ENCODE data around the gene ZCCHC10. TPM values are rescaled to one million over a fixed set of nuclear protein-coding genes. Genes with fewer than 3 reads are reported as not detected.
"Not testable (repeated sequence)": the region's sequence is repeated elsewhere in the genome, so short reads cannot be mapped to it uniquely, and the experiment has no call there.

The ZCCHC10 gene
- polyA plus RNA-seq, 12 donors: 22.5 to 33.8 (median 26.7) TPM; not detected in 1

GRCh38 chr5:133048993-133049725, 22.8 kb upstream of the ZCCHC10 start:
- no peak for DNase-seq

DNA sequence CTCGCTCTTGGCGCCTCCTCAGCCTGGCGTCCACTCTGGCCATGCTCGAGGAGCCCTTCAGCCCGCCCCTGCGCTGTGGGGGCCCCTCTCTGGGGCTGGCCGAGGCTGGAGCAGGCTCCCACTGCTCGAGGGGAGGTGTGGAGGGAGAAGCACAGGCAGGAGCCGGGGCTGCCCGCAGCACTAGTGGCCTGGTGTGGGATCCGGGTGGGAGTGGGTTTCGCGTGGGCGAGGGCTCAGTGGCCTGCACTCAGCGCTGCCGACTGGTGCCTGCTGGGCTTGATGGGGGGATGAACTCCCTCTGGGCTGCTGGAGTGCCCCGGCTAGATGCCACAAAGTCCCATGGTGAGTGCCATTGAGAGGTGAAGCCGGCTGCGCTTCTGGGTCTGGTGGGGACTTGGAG, 21.1 kb upstream of the ZCCHC10 start:
- no peak for DNase-seq

DNA sequence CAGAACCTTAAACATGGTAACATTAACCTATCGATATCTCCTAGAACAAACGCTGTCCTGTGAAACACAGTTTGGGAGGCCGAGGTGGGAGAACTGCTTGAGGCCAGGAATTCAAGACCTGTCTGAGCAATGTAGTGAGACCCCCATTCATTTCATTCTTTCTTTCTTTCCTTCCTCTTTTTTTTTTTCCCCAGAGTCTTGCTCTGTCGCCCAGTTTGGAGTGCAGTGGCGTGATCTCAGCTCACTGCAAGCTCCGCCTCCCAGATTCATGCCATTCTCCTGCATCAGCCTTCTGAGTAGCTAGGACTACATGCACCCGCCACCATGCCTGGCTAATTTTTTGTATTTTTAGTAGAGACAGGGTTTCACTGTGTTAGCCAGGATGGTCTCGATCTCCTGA, 20.2 kb upstream of the ZCCHC10 start:
- DNase-seq: not testable (repeated sequence)

- no peak for DNase-seq
These were observed 15.6 kb upstream of the ZCCHC10 start for GRCh38 chr5:133041910-133042309.

DNA sequence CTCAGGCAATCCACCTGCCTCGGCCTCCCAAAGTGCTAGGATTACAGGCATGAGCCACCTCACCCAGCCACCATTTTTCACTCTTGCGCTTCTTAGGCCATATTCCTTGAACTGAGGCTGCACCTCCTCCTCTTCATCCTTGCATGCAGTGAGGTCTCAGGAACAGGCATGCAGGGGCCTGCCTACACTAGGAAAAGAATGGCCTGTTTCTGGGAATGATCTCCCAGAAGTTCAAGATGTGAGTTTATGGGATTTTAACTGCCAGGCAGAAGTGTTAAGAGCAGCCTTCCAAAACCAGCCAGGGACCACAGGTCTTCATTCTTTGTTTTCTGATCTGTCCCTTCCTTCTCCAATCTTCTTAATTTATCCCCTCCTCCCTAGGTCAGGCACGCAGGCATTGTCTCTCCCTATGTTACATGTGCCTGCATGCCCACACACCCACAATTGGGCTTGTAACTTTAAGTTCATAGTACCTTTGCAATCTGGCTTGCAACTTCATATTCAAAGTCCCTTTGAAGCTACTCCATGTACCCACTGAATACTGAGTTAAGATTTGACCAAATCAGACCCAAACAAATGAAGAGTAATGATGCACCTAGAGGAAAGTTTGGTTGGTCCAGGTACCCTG, 14.9 kb upstream of the ZCCHC10 start:
- no peak for DNase-seq

DNA sequence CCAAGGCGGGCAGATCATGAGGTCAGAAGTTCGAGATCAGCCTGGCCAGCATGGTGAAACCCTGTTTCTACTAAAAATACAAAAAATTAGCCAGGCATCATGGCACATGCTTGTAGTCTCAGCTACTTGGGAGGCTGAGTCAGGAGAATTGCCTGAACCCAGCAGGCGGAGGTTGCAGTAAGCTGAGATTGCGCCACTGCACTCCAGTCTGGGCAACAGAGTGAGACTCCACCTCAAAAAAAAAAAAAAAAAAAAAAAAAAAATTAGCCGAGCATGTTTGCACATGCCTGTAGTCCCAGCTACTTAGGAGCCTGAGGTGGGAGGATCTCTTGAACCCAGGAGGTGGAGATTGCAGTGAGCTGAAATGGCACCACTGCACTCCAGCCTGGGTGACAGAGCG, 10.3 kb upstream of the ZCCHC10 start:
- not testable (repeated sequence) for DNase-seq

DNA sequence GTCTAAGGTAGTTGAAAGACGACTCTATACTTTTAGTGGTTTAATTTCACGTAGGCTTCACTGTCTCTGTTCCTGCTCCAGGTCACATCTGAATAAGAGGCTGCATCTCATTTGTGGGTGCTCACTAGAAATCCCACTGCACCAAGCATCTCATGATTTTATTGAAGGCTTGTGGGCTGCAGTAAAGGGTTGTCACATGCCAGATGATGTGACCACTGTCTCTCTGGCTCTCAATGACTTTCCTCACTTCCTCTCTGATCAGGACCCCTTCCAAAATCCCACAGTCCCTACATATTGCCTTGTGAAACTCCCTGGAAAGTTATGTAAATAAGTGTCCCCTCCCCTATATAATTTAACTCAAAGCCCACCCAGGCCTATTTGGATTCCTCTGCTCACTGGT, 8.9 kb upstream of the ZCCHC10 start:
- no peak for DNase-seq

DNA sequence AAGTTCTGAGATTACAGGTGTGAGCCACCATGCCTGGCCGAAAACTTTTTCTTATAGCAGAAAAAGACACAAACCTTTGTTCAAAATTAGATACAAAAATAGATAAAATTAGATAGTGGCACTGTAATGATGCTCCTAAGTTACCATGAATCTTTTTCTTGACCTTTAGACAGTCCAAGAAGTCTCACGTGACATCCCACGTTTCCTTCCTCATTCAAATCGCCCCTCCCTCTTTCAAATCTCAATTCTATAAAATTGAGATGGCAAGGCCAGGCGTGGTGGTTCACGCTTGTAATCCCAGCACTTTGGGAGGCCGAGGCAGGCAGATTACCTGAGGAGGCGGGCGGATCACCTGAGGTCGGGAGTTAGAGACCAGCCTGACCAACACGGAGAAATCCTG, 7.7 kb upstream of the ZCCHC10 start:
- DNase-seq: no peak

GRCh38 chr5:133032852-133033742, 6.7 kb upstream of the ZCCHC10 start:
- no peak for DNase-seq

- no peak for DNase-seq
These were observed 4.1 kb upstream of the ZCCHC10 start for GRCh38 chr5:133030343-133031005.

GRCh38 chr5:133029416-133029815, 3.1 kb upstream of the ZCCHC10 start:
- no peak for DNase-seq

- no peak for DNase-seq
These were observed 360 bp upstream of the ZCCHC10 start for GRCh38 chr5:133026664-133027153.

GRCh38 chr5:133019471-133019870, 6.9 kb downstream of the ZCCHC10 start:
- DNase-seq: not testable (repeated sequence)

- no peak for DNase-seq
These were observed 8.4 kb downstream of the ZCCHC10 start for GRCh38 chr5:133017964-133018363.

- no peak for DNase-seq
These were observed 10.9 kb downstream of the ZCCHC10 start for GRCh38 chr5:133015466-133015865.

GRCh38 chr5:133008455-133008854, 17.9 kb downstream of the ZCCHC10 start:
- not testable (repeated sequence) for DNase-seq

DNA sequence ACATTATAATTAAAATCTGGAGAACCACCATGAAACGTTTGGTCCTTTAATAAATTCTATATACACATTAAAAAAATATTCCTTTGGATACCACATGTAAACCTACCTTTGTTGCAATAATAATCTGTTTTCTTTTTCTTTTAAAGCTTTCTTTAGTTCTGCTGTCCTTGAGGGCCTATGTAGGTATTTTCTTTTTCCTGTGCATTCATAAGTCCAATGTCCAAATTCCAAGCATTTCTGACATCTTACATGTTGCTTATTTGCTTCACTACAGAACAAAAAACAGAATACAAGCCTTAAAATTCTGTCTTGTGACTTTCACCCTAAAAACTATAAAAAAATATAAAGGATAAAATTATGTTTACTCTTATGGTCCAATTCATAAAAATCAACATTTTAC, 19.7 kb downstream of the ZCCHC10 start:
- no peak for DNase-seq

DNA sequence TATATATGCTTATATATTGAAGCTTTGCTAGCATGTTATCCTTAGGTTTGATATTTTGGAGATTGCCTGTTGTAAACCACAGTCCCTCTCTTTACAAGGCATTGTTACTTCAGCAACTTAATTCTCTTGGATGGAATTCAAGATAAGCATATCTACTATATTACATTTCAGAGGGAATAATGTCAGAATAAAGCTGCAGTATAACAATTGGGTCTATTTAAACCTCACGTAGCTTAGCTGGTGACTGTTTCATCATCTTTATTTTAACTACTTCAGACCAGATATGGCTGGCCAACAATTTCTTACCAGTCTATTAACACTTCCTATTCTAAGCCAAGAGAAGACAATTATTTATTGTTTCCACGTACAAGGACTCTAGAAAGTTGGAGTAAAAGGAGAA, 27.1 kb downstream of the ZCCHC10 start:
- no peak for DNase-seq

- DNase-seq: no peak
These were observed 27.8 kb downstream of the ZCCHC10 start for GRCh38 chr5:132998556-132998955.

- DNase-seq: no peak
These were observed 30.0 kb downstream of the ZCCHC10 start for GRCh38 chr5:132996307-132996706.

DNA sequence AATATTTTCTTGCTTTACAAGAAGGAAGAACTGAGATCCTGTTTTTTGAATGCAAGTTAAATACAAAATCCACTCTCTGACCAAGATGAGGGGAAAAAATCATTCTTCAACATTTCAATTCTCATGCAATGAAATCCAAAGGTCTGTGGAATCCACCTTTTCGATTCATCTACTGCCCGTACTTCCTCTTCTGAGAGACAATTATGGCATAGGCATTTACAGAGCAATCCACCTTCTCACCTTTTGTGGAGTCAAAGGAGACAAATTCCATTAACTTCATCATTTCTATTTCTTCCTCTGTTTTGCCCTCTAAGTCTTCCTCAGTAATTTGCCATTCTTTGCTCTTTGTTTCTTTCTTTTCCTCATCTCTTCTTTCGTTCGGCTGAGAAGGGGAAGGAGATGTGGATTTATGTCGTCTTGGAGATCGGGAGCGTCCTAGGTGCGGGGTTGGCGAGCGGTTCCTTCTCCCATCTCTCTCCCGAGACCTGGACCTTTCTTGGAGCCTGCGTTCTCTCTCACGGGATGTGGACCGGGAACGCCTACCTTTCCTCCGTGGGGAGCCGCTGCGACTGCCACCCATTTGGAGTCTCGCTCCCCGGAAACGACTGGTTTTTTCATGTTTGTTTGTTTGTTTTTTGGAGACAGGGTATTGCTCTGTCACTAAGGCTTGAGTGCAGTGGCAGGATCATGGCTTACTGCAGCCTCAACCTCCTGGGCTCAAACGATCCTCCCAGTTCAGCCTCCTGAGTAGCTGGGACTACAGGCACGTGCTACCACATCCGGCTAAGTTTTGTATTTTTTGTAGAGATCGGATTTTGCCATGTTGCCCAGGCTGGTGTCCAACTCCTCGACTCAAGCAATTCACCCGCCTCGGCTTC, 38.6 kb downstream of the ZCCHC10 start:
- no peak for DNase-seq

All from muscle of arm (tissue), 12 donors.